ENCODE results near the gene FXYD6. TPM values are rescaled to one million over a fixed set of nuclear protein-coding genes. Genes with fewer than 3 reads are reported as not detected.

Gene FXYD6
- total RNA-seq, 1 experiment from 2014 or later, result not detected

GRCh38 chr11:117921893-117922292 lies 45.4 kb upstream of the FXYD6 start:
- ChIA-PET CTCF (no interaction called here), POLR2A (ENCODE audit: unreplicated experiment) (no interaction called here)
- Histone ChIP-seq H3K79me2 (ENCODE audit: low read length) (no peaks in the 10 kb centered on the region), H2AFZ (ENCODE audit: low read length) (no peak overlapping the region), H4K20me1 (ENCODE audit: low read length) (no peaks in the 10 kb centered on the region), H3K4me3 (ENCODE audit: low read length) (no peak overlapping the region), H3K9ac (ENCODE audit: low read length) (no peak overlapping the region), H3K27ac (ENCODE audit: low read length) (no peak overlapping the region), H3F3A (ENCODE audit: low read length, unreplicated experiment) (no peaks in the 10 kb centered on the region), H3K9me3 (ENCODE audit: low read length) (no peaks in the 10 kb centered on the region), H3K9me2 (replicated peaks; ENCODE audit: low read length) (no peaks in the 10 kb centered on the region), H3K27me3 (ENCODE audit: low read length) (peaks cover 59% of the 10 kb centered on the region), H3K36me3 (ENCODE audit: low read depth, low read length) (no peaks in the 10 kb centered on the region), H3K4me1 (ENCODE audit: insufficient read depth, low read length) (no peaks in the 10 kb centered on the region), H3K4me2 (ENCODE audit: low read length) (no peak overlapping the region)
- no TSS peak for BruUV-seq (replicated peaks)
- no peak for ATAC-seq
- no peak for DNase-seq
- intact Hi-C loops (cut with micrococcal nuclease), result no loop called here
- TF ChIP-seq EZH2 (IDR thresholded peaks at IDR 0.05; ENCODE audit: low read length, unreplicated experiment), result no peak
- no peak for TF ChIP-seq EZH2phosphoT487 (IDR thresholded peaks at IDR 0.05; ENCODE audit: borderline replicate concordance, low read length)
- TF ChIP-seq CTCF (conservative IDR thresholded peaks at IDR 0.05; ENCODE audit: low read depth, low read length), result no peak

- H3K9me3 ChIP-seq (ENCODE audit: low read length), result no peaks in the 10 kb centered on the region
- no peaks in the 10 kb centered on the region for H3F3A ChIP-seq (ENCODE audit: low read length, unreplicated experiment)
- ChIA-PET POLR2A (ENCODE audit: unreplicated experiment) (no interaction called here), CTCF (no interaction called here)
- no peaks in the 10 kb centered on the region for H4K20me1 ChIP-seq (ENCODE audit: low read length)
- no peak overlapping the region for H2AFZ ChIP-seq (ENCODE audit: low read length)
- no peaks in the 10 kb centered on the region for H3K9me2 ChIP-seq (replicated peaks; ENCODE audit: low read length)
- H3K4me2 ChIP-seq (ENCODE audit: low read length), result no peak overlapping the region
- TF ChIP-seq EZH2 (IDR thresholded peaks at IDR 0.05; ENCODE audit: low read length, unreplicated experiment) (no peak), CTCF (conservative IDR thresholded peaks at IDR 0.05; ENCODE audit: low read depth, low read length) (no peak), EZH2phosphoT487 (IDR thresholded peaks at IDR 0.05; ENCODE audit: borderline replicate concordance, low read length) (no peak)
- DNase-seq (no peak), ATAC-seq (no peak)
- no peaks in the 10 kb centered on the region for H3K79me2 ChIP-seq (ENCODE audit: low read length)
- H3K4me1 ChIP-seq (ENCODE audit: insufficient read depth, low read length), result no peaks in the 10 kb centered on the region
- peaks cover 60% of the 10 kb centered on the region for H3K27me3 ChIP-seq (ENCODE audit: low read length)
- H3K9ac ChIP-seq (ENCODE audit: low read length), result no peak overlapping the region
- BruUV-seq (replicated peaks), result no TSS peak
- no peak overlapping the region for H3K4me3 ChIP-seq (ENCODE audit: low read length)
- no peaks in the 10 kb centered on the region for H3K36me3 ChIP-seq (ENCODE audit: low read depth, low read length)
- no peak overlapping the region for H3K27ac ChIP-seq (ENCODE audit: low read length)
- intact Hi-C loops (cut with micrococcal nuclease), result no loop called here
These were observed 45.0 kb upstream of the FXYD6 start for GRCh38 chr11:117921456-117921855.

GRCh38 chr11:117919781-117920221 lies 43.3 kb upstream of the FXYD6 start:
- no TSS peak for BruUV-seq (replicated peaks)
- Histone ChIP-seq H2AFZ (ENCODE audit: low read length) (no peak overlapping the region), H4K20me1 (ENCODE audit: low read length) (no peaks in the 10 kb centered on the region), H3K27ac (ENCODE audit: low read length) (no peak overlapping the region), H3K4me1 (ENCODE audit: insufficient read depth, low read length) (no peaks in the 10 kb centered on the region), H3K4me3 (ENCODE audit: low read length) (no peak overlapping the region), H3K4me2 (ENCODE audit: low read length) (no peak overlapping the region), H3K27me3 (ENCODE audit: low read length) (peaks cover 65% of the 10 kb centered on the region), H3K9me2 (replicated peaks; ENCODE audit: low read length) (no peaks in the 10 kb centered on the region), H3K79me2 (ENCODE audit: low read length) (no peaks in the 10 kb centered on the region), H3K36me3 (ENCODE audit: low read depth, low read length) (no peaks in the 10 kb centered on the region), H3K9me3 (ENCODE audit: low read length) (no peaks in the 10 kb centered on the region), H3K9ac (ENCODE audit: low read length) (no peak overlapping the region), H3F3A (ENCODE audit: low read length, unreplicated experiment) (no peaks in the 10 kb centered on the region)
- POLR2A ChIA-PET (ENCODE audit: unreplicated experiment), result no interaction called here
- DNase-seq, result peak; percentile 35
- intact Hi-C loops (cut with micrococcal nuclease), result no loop called here
- TF ChIP-seq EZH2phosphoT487 (IDR thresholded peaks at IDR 0.05; ENCODE audit: borderline replicate concordance, low read length) (no peak), EZH2 (IDR thresholded peaks at IDR 0.05; ENCODE audit: low read length, unreplicated experiment) (no peak), CTCF (conservative IDR thresholded peaks at IDR 0.05; ENCODE audit: low read depth, low read length) (no peak)
- CTCF ChIA-PET, result no interaction called here
- ATAC-seq, result no peak
